GM19467 (cell line): ENCODE measurements around the gene LCN15.

Experiments
- ATAC-seq: cut with Tn5 transposase; IDR thresholded peaks from one replicate; pipeline ENCODE4 v1.9.1; 2021; ENCODE audit warnings: mild to moderate bottlenecking, moderate library complexity; ENCODE audit not compliant: unreplicated experiment

The LCN15 gene

GRCh38 chr9:136741883-136742571 is 22.3 kb downstream of the LCN15 start:
- ATAC-seq = no peak

GRCh38 chr9:136740971-136741882 is 23.1 kb downstream of the LCN15 start:
- ATAC-seq = no peak

GRCh38 chr9:136740491-136740890 is 23.8 kb downstream of the LCN15 start:
- no peak for ATAC-seq

GRCh38 chr9:136740069-136740468 is 24.2 kb downstream of the LCN15 start:
- no peak for ATAC-seq

GRCh38 chr9:136739509-136739908 is 24.8 kb downstream of the LCN15 start:
- no peak for ATAC-seq

GRCh38 chr9:136738960-136739359 is 25.4 kb downstream of the LCN15 start:
- no peak for ATAC-seq

GRCh38 chr9:136735812-136736480 is 28.4 kb downstream of the LCN15 start:
- ATAC-seq = no peak

GRCh38 chr9:136734837-136735496 is 29.4 kb downstream of the LCN15 start:
- no peak for ATAC-seq

- ATAC-seq = no peak
These were observed 30.7 kb downstream of the LCN15 start for GRCh38 chr9:136733611-136734010.

GRCh38 chr9:136732444-136733178 is 31.7 kb downstream of the LCN15 start:
- no peak for ATAC-seq

GRCh38 chr9:136729926-136730325 is 34.4 kb downstream of the LCN15 start:
- ATAC-seq = no peak

- no peak for ATAC-seq
These were observed 35.2 kb downstream of the LCN15 start for GRCh38 chr9:136729144-136729543.

- ATAC-seq = peak; percentile 18
These were observed 35.7 kb downstream of the LCN15 start for GRCh38 chr9:136728548-136729123.

GRCh38 chr9:136728080-136728547 is 36.2 kb downstream of the LCN15 start:
- ATAC-seq = peak; percentile 60

GRCh38 chr9:136726631-136727191 is 37.6 kb downstream of the LCN15 start:
- ATAC-seq = no peak

- ATAC-seq = no peak
These were observed 38.2 kb downstream of the LCN15 start for GRCh38 chr9:136726118-136726517.

GRCh38 chr9:136725612-136726011 is 38.7 kb downstream of the LCN15 start:
- ATAC-seq = no peak

- no peak for ATAC-seq
These were observed 39.5 kb downstream of the LCN15 start for GRCh38 chr9:136724772-136725171.

GRCh38 chr9:136723989-136724388 is 40.3 kb downstream of the LCN15 start:
- no peak for ATAC-seq
